HEK293 (cell line): Measurements from ENCODE around the gene FERMT3.

Experiments used
- EGR2 ChIP-seq: fragments of 450-650 bp; formaldehyde crosslinking; IDR thresholded peaks from 2 replicates; pipeline ENCODE4 v1.5.1; 2016; ENCODE audit warnings: low read depth, missing biosample characterization, missing genetic modification characterization
- GLI4 ChIP-seq: fragments of 450-650 bp; formaldehyde crosslinking; IDR thresholded peaks from 2 replicates; pipeline ENCODE4 v1.5.1; 2016; ENCODE audit warnings: missing biosample characterization, missing genetic modification characterization
- GLIS2 ChIP-seq: fragments of 450-650 bp; formaldehyde crosslinking; IDR thresholded peaks from 2 replicates; pipeline ENCODE4 v1.5.1; 2016; ENCODE audit warnings: missing biosample characterization, missing genetic modification characterization
- IKZF3 ChIP-seq: fragments of 450-650 bp; IDR thresholded peaks from 2 replicates; pipeline ENCODE4 v1.5.0; 2018; ENCODE audit warnings: missing biosample characterization, mild to moderate bottlenecking, missing genetic modification characterization, moderate library complexity
- RBAK ChIP-seq: fragments of 450-650 bp; formaldehyde crosslinking; IDR thresholded peaks from 2 replicates; pipeline ENCODE4 v1.5.1; 2016; ENCODE audit warnings: missing biosample characterization, missing genetic modification characterization
- SP3 ChIP-seq: fragments of 450-650 bp; formaldehyde crosslinking; IDR thresholded peaks from 2 replicates; pipeline ENCODE4 v1.5.1; 2016; ENCODE audit warnings: missing biosample characterization, missing genetic modification characterization
- SP7 ChIP-seq: fragments of 450-650 bp; formaldehyde crosslinking; IDR thresholded peaks from 2 replicates; pipeline ENCODE4 v1.5.1; 2016; ENCODE audit warnings: missing biosample characterization, missing genetic modification characterization
- TSHZ1 ChIP-seq: fragments of 450-650 bp; formaldehyde crosslinking; IDR thresholded peaks from 2 replicates; pipeline ENCODE4 v1.5.1; 2016; ENCODE audit warnings: missing biosample characterization, missing genetic modification characterization, borderline replicate concordance
- ZEB2 ChIP-seq: fragments of 450-650 bp; formaldehyde crosslinking; IDR thresholded peaks from 2 replicates; pipeline ENCODE4 v1.5.1; 2016; ENCODE audit warnings: missing biosample characterization, missing genetic modification characterization
- ZFP69B ChIP-seq: fragments of 450-650 bp; formaldehyde crosslinking; IDR thresholded peaks from 2 replicates; pipeline ENCODE4 v1.5.1; 2016; ENCODE audit warnings: missing biosample characterization, missing genetic modification characterization
- ZNF157 ChIP-seq: fragments of 450-650 bp; formaldehyde crosslinking; IDR thresholded peaks from 2 replicates; pipeline ENCODE4 v1.5.1; 2016; ENCODE audit warnings: missing biosample characterization, missing genetic modification characterization
- ZNF2 ChIP-seq: fragments of 450-650 bp; formaldehyde crosslinking; IDR thresholded peaks from 2 replicates; pipeline ENCODE4 v1.5.1; 2016; ENCODE audit warnings: missing biosample characterization, missing genetic modification characterization
- ZNF473 ChIP-seq: fragments of 450-650 bp; formaldehyde crosslinking; IDR thresholded peaks from 2 replicates; pipeline ENCODE4 v1.5.1; 2017; ENCODE audit warnings: missing biosample characterization, missing genetic modification characterization
- ZNF610 ChIP-seq: fragments of 450-650 bp; formaldehyde crosslinking; IDR thresholded peaks from 2 replicates; pipeline ENCODE4 v1.5.1; 2016; ENCODE audit warnings: missing biosample characterization, missing genetic modification characterization, borderline replicate concordance
- ZNF76 ChIP-seq: fragments of 450-650 bp; formaldehyde crosslinking; IDR thresholded peaks from 2 replicates; pipeline ENCODE4; 2016; ENCODE audit warnings: low read depth, missing biosample characterization, missing genetic modification characterization, borderline replicate concordance
- ZSCAN16 ChIP-seq: fragments of 450-650 bp; formaldehyde crosslinking; IDR thresholded peaks from 2 replicates; pipeline ENCODE4 v1.5.1; 2016; ENCODE audit warnings: missing biosample characterization, missing genetic modification characterization
- ZSCAN30 ChIP-seq: fragments of 450-650 bp; IDR thresholded peaks from 2 replicates; pipeline ENCODE4 v1.5.1; 2018; ENCODE audit warnings: missing biosample characterization, mild to moderate bottlenecking, missing genetic modification characterization, moderate library complexity
- TF ChIP-seq, protein P1 (sequence below): fragments of 450-650 bp; formaldehyde crosslinking; IDR thresholded peaks from 2 replicates; pipeline ENCODE4 v1.5.1; 2016; ENCODE audit warnings: missing biosample characterization, missing genetic modification characterization
- TF ChIP-seq, protein P2 (sequence below): sonication (generic); formaldehyde crosslinking; IDR thresholded peaks from 2 replicates; pipeline ENCODE4 v1.8.1; 2022; ENCODE audit warnings: mild to moderate bottlenecking, moderate library complexity, missing genetic modification reagents
- TF ChIP-seq, protein P3 (sequence below): fragments of 450-650 bp; formaldehyde crosslinking; conservative IDR thresholded peaks from 2 replicates; pipeline ENCODE4 v1.5.1; 2016; ENCODE audit warnings: low read depth, missing biosample characterization, missing genetic modification characterization
- TF ChIP-seq, protein P4 (sequence below): fragments of 450-650 bp; formaldehyde crosslinking; optimal IDR thresholded peaks from 2 replicates; pipeline ENCODE3; 2016; ENCODE audit warnings: missing biosample characterization, mild to moderate bottlenecking, missing genetic modification characterization
- TF ChIP-seq, protein P5 (sequence below): fragments of 450-650 bp; formaldehyde crosslinking; IDR thresholded peaks from 2 replicates; pipeline ENCODE4 v1.5.1; 2017; ENCODE audit warnings: missing biosample characterization, missing genetic modification characterization

FERMT3 gene

GRCh38 chr11:64165842-64166635, 40.5 kb upstream of the FERMT3 start, which contains the start of gene MACROD1 (continued):
- no peak for TF ChIP-seq ZSCAN16 (tag by site-specific recombination)
- TF ChIP-seq, protein P1, sequence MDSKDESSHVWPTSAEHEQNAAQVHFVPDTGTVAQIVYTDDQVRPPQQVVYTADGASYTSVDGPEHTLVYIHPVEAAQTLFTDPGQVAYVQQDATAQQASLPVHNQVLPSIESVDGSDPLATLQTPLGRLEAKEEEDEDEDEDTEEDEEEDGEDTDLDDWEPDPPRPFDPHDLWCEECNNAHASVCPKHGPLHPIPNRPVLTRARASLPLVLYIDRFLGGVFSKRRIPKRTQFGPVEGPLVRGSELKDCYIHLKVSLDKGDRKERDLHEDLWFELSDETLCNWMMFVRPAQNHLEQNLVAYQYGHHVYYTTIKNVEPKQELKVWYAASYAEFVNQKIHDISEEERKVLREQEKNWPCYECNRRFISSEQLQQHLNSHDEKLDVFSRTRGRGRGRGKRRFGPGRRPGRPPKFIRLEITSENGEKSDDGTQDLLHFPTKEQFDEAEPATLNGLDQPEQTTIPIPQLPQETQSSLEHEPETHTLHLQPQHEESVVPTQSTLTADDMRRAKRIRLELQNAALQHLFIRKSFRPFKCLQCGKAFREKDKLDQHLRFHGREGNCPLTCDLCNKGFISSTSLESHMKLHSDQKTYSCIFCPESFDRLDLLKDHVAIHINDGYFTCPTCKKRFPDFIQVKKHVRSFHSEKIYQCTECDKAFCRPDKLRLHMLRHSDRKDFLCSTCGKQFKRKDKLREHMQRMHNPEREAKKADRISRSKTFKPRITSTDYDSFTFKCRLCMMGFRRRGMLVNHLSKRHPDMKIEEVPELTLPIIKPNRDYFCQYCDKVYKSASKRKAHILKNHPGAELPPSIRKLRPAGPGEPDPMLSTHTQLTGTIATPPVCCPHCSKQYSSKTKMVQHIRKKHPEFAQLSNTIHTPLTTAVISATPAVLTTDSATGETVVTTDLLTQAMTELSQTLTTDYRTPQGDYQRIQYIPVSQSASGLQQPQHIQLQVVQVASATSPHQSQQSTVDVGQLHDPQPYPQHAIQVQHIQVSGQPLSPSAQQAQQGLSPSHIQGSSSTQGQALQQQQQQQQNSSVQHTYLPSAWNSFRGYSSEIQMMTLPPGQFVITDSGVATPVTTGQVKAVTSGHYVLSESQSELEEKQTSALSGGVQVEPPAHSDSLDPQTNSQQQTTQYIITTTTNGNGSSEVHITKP (tag by site-specific recombination) = peak; percentile 40; the same call in 1 of the 2 replicates
- peak; percentile 89 for TF ChIP-seq IKZF3 (tag by site-specific recombination)
- peak; percentile 61 for TF ChIP-seq SP3 (tag by site-specific recombination)
- peak; percentile 89 for TF ChIP-seq ZNF76 (tag by site-specific recombination)
- peak; percentile 17; the same call in 1 of the 2 replicates for TF ChIP-seq SP7 (tag by site-specific recombination)
- no peak for TF ChIP-seq RBAK (tag by site-specific recombination)
- TF ChIP-seq, protein P2, sequence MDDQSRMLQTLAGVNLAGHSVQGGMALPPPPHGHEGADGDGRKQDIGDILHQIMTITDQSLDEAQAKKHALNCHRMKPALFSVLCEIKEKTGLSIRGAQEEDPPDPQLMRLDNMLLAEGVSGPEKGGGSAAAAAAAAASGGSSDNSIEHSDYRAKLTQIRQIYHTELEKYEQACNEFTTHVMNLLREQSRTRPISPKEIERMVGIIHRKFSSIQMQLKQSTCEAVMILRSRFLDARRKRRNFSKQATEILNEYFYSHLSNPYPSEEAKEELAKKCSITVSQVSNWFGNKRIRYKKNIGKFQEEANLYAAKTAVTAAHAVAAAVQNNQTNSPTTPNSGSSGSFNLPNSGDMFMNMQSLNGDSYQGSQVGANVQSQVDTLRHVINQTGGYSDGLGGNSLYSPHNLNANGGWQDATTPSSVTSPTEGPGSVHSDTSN (CRISPR knock-in tag) = peak; percentile 65; the same call in 1 of the 2 replicates
- TF ChIP-seq, protein P3, sequence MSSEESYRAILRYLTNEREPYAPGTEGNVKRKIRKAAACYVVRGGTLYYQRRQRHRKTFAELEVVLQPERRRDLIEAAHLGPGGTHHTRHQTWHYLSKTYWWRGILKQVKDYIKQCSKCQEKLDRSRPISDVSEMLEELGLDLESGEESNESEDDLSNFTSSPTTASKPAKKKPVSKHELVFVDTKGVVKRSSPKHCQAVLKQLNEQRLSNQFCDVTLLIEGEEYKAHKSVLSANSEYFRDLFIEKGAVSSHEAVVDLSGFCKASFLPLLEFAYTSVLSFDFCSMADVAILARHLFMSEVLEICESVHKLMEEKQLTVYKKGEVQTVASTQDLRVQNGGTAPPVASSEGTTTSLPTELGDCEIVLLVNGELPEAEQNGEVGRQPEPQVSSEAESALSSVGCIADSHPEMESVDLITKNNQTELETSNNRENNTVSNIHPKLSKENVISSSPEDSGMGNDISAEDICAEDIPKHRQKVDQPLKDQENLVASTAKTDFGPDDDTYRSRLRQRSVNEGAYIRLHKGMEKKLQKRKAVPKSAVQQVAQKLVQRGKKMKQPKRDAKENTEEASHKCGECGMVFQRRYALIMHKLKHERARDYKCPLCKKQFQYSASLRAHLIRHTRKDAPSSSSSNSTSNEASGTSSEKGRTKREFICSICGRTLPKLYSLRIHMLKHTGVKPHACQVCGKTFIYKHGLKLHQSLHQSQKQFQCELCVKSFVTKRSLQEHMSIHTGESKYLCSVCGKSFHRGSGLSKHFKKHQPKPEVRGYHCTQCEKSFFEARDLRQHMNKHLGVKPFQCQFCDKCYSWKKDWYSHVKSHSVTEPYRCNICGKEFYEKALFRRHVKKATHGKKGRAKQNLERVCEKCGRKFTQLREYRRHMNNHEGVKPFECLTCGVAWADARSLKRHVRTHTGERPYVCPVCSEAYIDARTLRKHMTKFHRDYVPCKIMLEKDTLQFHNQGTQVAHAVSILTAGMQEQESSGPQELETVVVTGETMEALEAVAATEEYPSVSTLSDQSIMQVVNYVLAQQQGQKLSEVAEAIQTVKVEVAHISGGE (tag by site-specific recombination) = peak; percentile 37
- TF ChIP-seq EGR2 (tag by site-specific recombination) = peak; percentile 36; the same call in 1 of the 2 replicates
- peak; percentile 36; the same call in 1 of the 2 replicates for TF ChIP-seq ZNF610 (tag by site-specific recombination)
- TF ChIP-seq ZEB2 (tag by site-specific recombination) = peak; percentile 66
- no peak for TF ChIP-seq ZNF2 (tag by site-specific recombination)
- TF ChIP-seq, protein P4, sequence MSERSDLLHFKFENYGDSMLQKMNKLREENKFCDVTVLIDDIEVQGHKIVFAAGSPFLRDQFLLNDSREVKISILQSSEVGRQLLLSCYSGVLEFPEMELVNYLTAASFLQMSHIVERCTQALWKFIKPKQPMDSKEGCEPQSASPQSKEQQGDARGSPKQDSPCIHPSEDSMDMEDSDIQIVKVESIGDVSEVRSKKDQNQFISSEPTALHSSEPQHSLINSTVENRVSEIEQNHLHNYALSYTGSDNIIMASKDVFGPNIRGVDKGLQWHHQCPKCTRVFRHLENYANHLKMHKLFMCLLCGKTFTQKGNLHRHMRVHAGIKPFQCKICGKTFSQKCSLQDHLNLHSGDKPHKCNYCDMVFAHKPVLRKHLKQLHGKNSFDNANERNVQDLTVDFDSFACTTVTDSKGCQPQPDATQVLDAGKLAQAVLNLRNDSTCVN (tag by site-specific recombination) = peak; percentile 95
- TF ChIP-seq, protein P5, sequence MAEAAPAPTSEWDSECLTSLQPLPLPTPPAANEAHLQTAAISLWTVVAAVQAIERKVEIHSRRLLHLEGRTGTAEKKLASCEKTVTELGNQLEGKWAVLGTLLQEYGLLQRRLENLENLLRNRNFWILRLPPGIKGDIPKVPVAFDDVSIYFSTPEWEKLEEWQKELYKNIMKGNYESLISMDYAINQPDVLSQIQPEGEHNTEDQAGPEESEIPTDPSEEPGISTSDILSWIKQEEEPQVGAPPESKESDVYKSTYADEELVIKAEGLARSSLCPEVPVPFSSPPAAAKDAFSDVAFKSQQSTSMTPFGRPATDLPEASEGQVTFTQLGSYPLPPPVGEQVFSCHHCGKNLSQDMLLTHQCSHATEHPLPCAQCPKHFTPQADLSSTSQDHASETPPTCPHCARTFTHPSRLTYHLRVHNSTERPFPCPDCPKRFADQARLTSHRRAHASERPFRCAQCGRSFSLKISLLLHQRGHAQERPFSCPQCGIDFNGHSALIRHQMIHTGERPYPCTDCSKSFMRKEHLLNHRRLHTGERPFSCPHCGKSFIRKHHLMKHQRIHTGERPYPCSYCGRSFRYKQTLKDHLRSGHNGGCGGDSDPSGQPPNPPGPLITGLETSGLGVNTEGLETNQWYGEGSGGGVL (tag by site-specific recombination) = no peak
- no peak for TF ChIP-seq ZNF473 (tag by site-specific recombination)
- TF ChIP-seq ZFP69B (tag by site-specific recombination) = peak; percentile 98
- TF ChIP-seq ZNF157 (tag by site-specific recombination) = no peak
- TF ChIP-seq GLI4 (tag by site-specific recombination) = no peak
- TF ChIP-seq GLIS2 (tag by site-specific recombination) = peak; percentile 35; the same call in 1 of the 2 replicates
- TF ChIP-seq ZSCAN30 (tag by site-specific recombination) = no peak
- TF ChIP-seq TSHZ1 (tag by site-specific recombination) = no peak
